ENCODE measurements around the gene RSL1D1. TPM values are rescaled to one million over a fixed set of nuclear protein-coding genes. Genes with fewer than 3 reads are reported as not detected.
"Not testable (repeated sequence)": the region's sequence is repeated elsewhere in the genome, so short reads cannot be mapped to it uniquely, and the experiment has no call there.

Gene RSL1D1
- total RNA-seq, 8 experiments from 2014 or later = 89.3 to 243 (median 124) TPM

DNA sequence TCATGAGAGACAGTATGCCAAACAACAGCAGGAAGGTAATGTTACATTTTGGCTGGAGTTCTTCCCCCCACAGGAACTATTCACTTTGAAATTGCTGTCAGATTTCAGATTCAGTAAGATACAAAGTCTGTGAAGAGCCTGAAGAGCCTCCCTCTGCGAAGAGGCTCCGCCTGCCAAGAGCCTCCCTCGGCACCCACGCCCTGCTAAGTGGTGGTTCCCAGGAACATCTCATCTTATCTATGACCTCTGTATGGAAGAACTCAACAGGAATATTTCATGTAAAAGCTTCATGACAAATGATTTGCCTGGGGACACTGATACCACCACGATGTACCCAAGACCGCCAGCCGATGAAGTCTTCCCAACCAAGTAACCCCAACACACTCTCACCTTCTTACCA is 57.5 kb downstream of the RSL1D1 start:
- Histone ChIP-seq H3K4me3 (no peak overlapping the region), H3K27ac (no peak overlapping the region), H3K4me1 (replicated peaks in 1 of 2) (peaks cover 13 to 26% of the 10 kb centered on the region in 2 donors)
- in situ Hi-C loops (cut with MboI; ENCODE audit: low pct_unique_long_range_greater_than_20kb in 2 of 9, low sequenced_read_pairs in 9 of 9, unreplicated experiment in 9 of 9) = no loop called here
- ATAC-seq (replicated peaks in 6 of 8) = no peak
- 68 to 96% (median 81%) methylated on average over 1 to 7 of the region's 7 CpGs for WGBS, 10 experiments

DNA sequence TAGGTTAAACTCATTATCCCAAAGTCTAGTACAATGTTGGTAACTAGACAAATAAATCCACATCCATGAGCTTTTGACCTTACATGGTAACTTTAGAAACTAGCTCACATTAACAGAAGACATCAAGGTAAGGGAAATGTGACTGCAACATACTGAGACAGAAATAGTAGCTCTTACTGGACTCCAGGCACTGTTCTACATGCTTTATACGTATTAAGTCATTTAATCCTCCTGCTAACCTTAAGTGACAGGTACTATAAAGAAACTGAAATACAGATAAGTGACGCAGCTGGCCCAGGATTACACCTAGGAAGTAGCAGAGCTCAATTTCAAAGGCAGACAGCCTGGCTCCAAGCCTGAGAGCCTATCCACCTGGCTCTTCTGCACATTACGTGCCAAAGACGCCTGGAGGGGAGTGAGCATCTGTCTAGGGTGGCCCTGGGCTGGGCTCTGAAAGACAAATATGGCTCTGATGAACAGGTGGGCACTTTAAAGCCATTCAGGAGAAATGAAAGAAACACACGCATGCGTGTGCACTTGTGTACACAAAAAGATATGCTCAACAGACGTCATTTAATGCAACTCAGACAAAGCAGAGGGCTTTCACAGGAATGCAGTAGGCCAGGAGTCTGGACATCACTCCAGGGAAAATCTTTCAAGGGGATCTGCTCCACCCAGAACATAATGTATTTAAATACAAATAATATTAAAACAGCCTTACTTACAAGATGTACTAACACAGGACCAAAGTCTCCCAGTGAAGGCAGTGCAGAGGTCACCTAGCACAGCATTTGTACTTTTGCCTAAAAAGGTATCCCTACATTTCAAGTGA is 58.7 kb downstream of the RSL1D1 start:
- no peak overlapping the region for H3K4me3 ChIP-seq
- 67 to 100% (median 91%) methylated on average over 1 to 7 of the region's 7 CpGs; no CpG with 5 or more reads in 2 of the 10 experiments for WGBS, 10 experiments
- in situ Hi-C loops (cut with MboI; ENCODE audit: low pct_unique_long_range_greater_than_20kb in 2 of 9, low sequenced_read_pairs in 9 of 9, unreplicated experiment in 9 of 9) = no loop called here
- peaks cover 9 to 22% of the 10 kb centered on the region in 2 donors for H3K4me1 ChIP-seq (replicated peaks in 1 of 2)
- no peak for ATAC-seq (replicated peaks in 6 of 8)
- no peak overlapping the region for H3K27ac ChIP-seq

GRCh38 chr16:11791144-11791828 is 60.1 kb downstream of the RSL1D1 start:
- peak in 2 of 8 experiments; percentile 25 to 63 for ATAC-seq (replicated peaks in 6 of 8)
- 60 to 100% (median 99%) methylated on average over 1 to 5 of the region's 8 CpGs; no CpG with 5 or more reads in 4 of the 10 experiments for WGBS, 10 experiments
- Histone ChIP-seq H3K4me1 (replicated peaks in 1 of 2) (peaks cover 9 to 22% of the 10 kb centered on the region in 2 donors), H3K27ac (no peak overlapping the region), H3K4me3 (no peak overlapping the region)
- in situ Hi-C loops (cut with MboI; ENCODE audit: low pct_unique_long_range_greater_than_20kb in 2 of 9, low sequenced_read_pairs in 9 of 9, unreplicated experiment in 9 of 9) = no loop called here

- no peak for ATAC-seq (replicated peaks in 6 of 8)
- 92 to 100% (median 100%) methylated on average over 1 to 2 of the region's 3 CpGs; no CpG with 5 or more reads in 6 of the 10 experiments for WGBS, 10 experiments
- H3K27ac ChIP-seq = no peak overlapping the region
- peaks cover 0 to 9% of the 10 kb centered on the region in 2 donors for H3K4me1 ChIP-seq (replicated peaks in 1 of 2)
- in situ Hi-C loops (cut with MboI; ENCODE audit: low pct_unique_long_range_greater_than_20kb in 2 of 9, low sequenced_read_pairs in 9 of 9, unreplicated experiment in 9 of 9) = no loop called here
- no peak overlapping the region for H3K4me3 ChIP-seq
Measured at GRCh38 chr16:11788914-11789313, 62.4 kb downstream of the RSL1D1 start.

- H3K27ac ChIP-seq; in situ Hi-C loops (cut with MboI; ENCODE audit: low pct_unique_long_range_greater_than_20kb in 2 of 9, low sequenced_read_pairs in 9 of 9, unreplicated experiment in 9 of 9); ATAC-seq (replicated peaks in 6 of 8); H3K4me1 ChIP-seq (replicated peaks in 1 of 2); H3K4me3 ChIP-seq: not testable (repeated sequence)
- 46 to 100% (median 95%) methylated on average over 2 to 5 of the region's 13 CpGs; no CpG with 5 or more reads in 1 of the 10 experiments for WGBS, 10 experiments
Measured at GRCh38 chr16:11784980-11785599, 66.3 kb downstream of the RSL1D1 start.

DNA sequence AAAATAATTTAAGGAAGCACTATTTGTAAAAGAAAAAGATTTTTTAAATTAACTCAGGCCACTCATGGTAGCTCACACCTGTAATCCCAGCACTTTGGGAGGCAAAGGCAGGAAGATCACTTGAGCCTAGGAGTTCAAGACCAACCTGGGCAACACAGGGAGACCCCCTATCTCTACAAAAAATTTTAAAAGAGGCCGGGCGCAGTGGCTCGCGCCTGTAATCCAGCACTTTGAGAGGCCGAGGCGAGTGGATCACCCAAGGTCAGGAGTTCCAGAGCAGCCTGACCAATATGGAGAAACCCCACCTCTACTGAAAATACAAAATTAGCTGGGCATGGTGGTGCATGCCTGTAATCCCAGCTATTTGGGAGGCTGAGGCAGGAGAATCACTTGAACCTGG is 67.0 kb downstream of the RSL1D1 start:
- ATAC-seq (replicated peaks in 6 of 8); H3K4me1 ChIP-seq (replicated peaks in 1 of 2); in situ Hi-C loops (cut with MboI; ENCODE audit: low pct_unique_long_range_greater_than_20kb in 2 of 9, low sequenced_read_pairs in 9 of 9, unreplicated experiment in 9 of 9); H3K4me3 ChIP-seq; H3K27ac ChIP-seq: not testable (repeated sequence)
- WGBS, 10 experiments = 73 to 100% (median 100%) methylated on average over 2 to 6 of the region's 6 CpGs; no CpG with 5 or more reads in 5 of the 10 experiments

GRCh38 chr16:11784038-11784369 is 67.3 kb downstream of the RSL1D1 start:
- Histone ChIP-seq H3K4me3 (no peak overlapping the region), H3K27ac (no peak overlapping the region), H3K4me1 (replicated peaks in 1 of 2) (peaks cover 0 to 7% of the 10 kb centered on the region in 2 donors)
- no peak for ATAC-seq (replicated peaks in 6 of 8)
- in situ Hi-C loops (cut with MboI; ENCODE audit: low pct_unique_long_range_greater_than_20kb in 2 of 9, low sequenced_read_pairs in 9 of 9, unreplicated experiment in 9 of 9) = no loop called here

Other genes with a start within 250 kb of the RSL1D1 start
- gene SNN, start 183.1 kb downstream of the RSL1D1 start, total RNA-seq = 10 to 100 TPM in 5 of 8 experiments, 1 to 10 TPM in 3; 3.4 to 99.4 (median 35.5) TPM
- 10 to 100 TPM; 10.6 to 30.5 (median 20.3) TPM for gene TXNDC11, start 108.7 kb downstream of the RSL1D1 start, total RNA-seq
- 10 to 100 TPM; 23.0 to 82.7 (median 39.3) TPM for gene ZC3H7A, start 54.3 kb downstream of the RSL1D1 start, total RNA-seq
- 100 to 1,000 TPM in 2 of 8 experiments, 10 to 100 TPM in 6; 37.9 to 157 (median 78.0) TPM for gene GSPT1, start 64.4 kb upstream of the RSL1D1 start, total RNA-seq
- gene NPIPB2, start 90.5 kb upstream of the RSL1D1 start, total RNA-seq = 10 to 100 TPM in 1 of 8 experiments, 1 to 10 TPM in 5, under 1 TPM in 1, not detected in 1; 0.97 to 15.7 (median 7.9) TPM
- gene TNFRSF17, start 113.7 kb upstream of the RSL1D1 start, total RNA-seq = under 1 TPM in 4 of 8 experiments, not detected in 4; 0.38 to 0.84 (median 0.45) TPM
- gene SNX29, start 125.2 kb upstream of the RSL1D1 start, total RNA-seq = 10 to 100 TPM in 2 of 8 experiments, 1 to 10 TPM in 6; 6.2 to 11.8 (median 9.2) TPM